ENCODE results near the gene NDUFS8. TPM values are rescaled to one million over a fixed set of nuclear protein-coding genes. Genes with fewer than 3 reads are reported as not detected.

Gene NDUFS8
- total and polyA plus RNA-seq, 2 of the 13 experiments (the other 11 are each of a cell fraction or from before 2014, with no cell fraction given): 96.7 to 158 TPM

- TF ChIP-seq ZNF407 (CRISPR knock-in tag; IDR thresholded peaks at IDR 0.05; ENCODE audit: not compliant biosample characterization): no peak
- TF ChIP-seq ZSCAN25 (CRISPR knock-in tag; IDR thresholded peaks at IDR 0.05): peak; percentile 63; the same call in 1 of the 2 replicates
- peak; percentile 55; the same call in 1 of the 2 replicates for TF ChIP-seq TFE3 (CRISPR knock-in tag; IDR thresholded peaks at IDR 0.05)
- 0 out of 2 replicates have a peak, but pooled peaks have one; percentile 65 for TF ChIP-seq ZNF230 (CRISPR knock-in tag; IDR thresholded peaks at IDR 0.05)
- peak; percentile 75; the same call in 1 of the 2 replicates for TF ChIP-seq KDM5B (CRISPR knock-in tag; IDR thresholded peaks at IDR 0.05; ENCODE audit: borderline replicate concordance)
- no peak for TF ChIP-seq SNAPC4 (CRISPR knock-in tag; IDR thresholded peaks at IDR 0.05)
- TF ChIP-seq KLF16 (CRISPR knock-in tag; IDR thresholded peaks at IDR 0.05): no peak
- TF ChIP-seq ZNF878 (CRISPR knock-in tag; IDR thresholded peaks at IDR 0.05): peak; percentile 51; the same call in 1 of the 2 replicates
- peak; percentile 70 for TF ChIP-seq PHF8 (CRISPR knock-in tag; IDR thresholded peaks at IDR 0.05)
These were observed 20.1 kb upstream of the NDUFS8 start, which contains the start of gene ALDH3B1 (continued) for GRCh38 chr11:68010090-68011041.
